T-cell (primary cell): ENCODE measurements around the gene MGAT4D. TPM values are rescaled to one million over a fixed set of nuclear protein-coding genes. Genes with fewer than 3 reads are reported as not detected.

Experiments used
- ATAC-seq, 4 experiments: fragments of 200-7000 bp in 3 of 4; fragments of 150-1000 bp in 1 of 4; cut with Tn5 transposase; replicated peaks in 1 of 4; 1 replicate in 3 of 4; 2 replicates in 1 of 4; pipeline ENCODE4 v1.10.0; 2021; ENCODE audit warnings: moderate library complexity in 3 of 4, mild to moderate bottlenecking in 2 of 4, moderate number of reproducible peaks in 1 of 4
- CTCF ChIA-PET, 2 donors: fragments of 300-600 bp; sonication (Branson Sonifier 250); formaldehyde crosslinking; loops; one replicate each; lab custom pipeline; 2022; ENCODE audit warnings: antibody characterized with exemption in 2 of 2; lab: Charles Lee
- POLR2A ChIA-PET, 2 donors: fragments of 300-600 bp; sonication (Branson Sonifier 250); formaldehyde crosslinking; loops; one replicate each; lab custom pipeline; 2022; ENCODE audit warnings: antibody characterized with exemption in 2 of 2; lab: Charles Lee
- DNase-seq, 35 experiments: peaks; one replicate each; pipeline versions ENCODE4 v3.0.0 to v3.0.0-alpha.2; 2013 to 2023
- H3K27ac ChIP-seq: one replicate; pipeline ENCODE4 v1.5.1; 2013; ENCODE audit warnings: low read length
- H3K27me3 ChIP-seq, 2 experiments: replicated peaks in 1 of 2; 1 replicate in 1 of 2; 2 replicates in 1 of 2; pipeline versions ENCODE4 v1.6.1 to v1.7.0; 2013; ENCODE audit warnings: low read length in 1 of 2, mixed read lengths in 1 of 2; ENCODE audit not compliant: control insufficient read depth in 2 of 2, insufficient read depth in 2 of 2; ENCODE audit errors: extremely low read depth in 1 of 2
- H3K36me3 ChIP-seq, 2 donors: 1 replicate in 1 of 2; 2 replicates in 1 of 2; pipeline versions ENCODE4 v1.6.1 to v1.7.0; 2013; ENCODE audit warnings: low read length in 1 of 2; ENCODE audit not compliant: control insufficient read depth in 2 of 2, insufficient read depth in 1 of 2; ENCODE audit errors: extremely low read depth in 1 of 2
- H3K4me1 ChIP-seq, 2 experiments: 1 replicate in 1 of 2; 2 replicates in 1 of 2; pipeline versions ENCODE4 v1.6.1 to v1.7.0; 2013; ENCODE audit warnings: low read length in 2 of 2, mixed read lengths in 1 of 2; ENCODE audit not compliant: insufficient read depth in 2 of 2, control insufficient read depth in 1 of 2; ENCODE audit errors: extremely low read depth in 1 of 2
- H3K4me3 ChIP-seq, 2 donors: 1 replicate in 1 of 2; 2 replicates in 1 of 2; pipeline versions ENCODE4 v1.5.1 to v1.7.0; 2013; ENCODE audit warnings: mild to moderate bottlenecking in 2 of 2, low read length in 1 of 2, moderate library complexity in 1 of 2; ENCODE audit not compliant: control insufficient read depth in 1 of 2; ENCODE audit errors: extremely low read depth in 1 of 2
- H3K9me3 ChIP-seq: 2 replicates; pipeline ENCODE4 v1.7.0; 2013
- H3K27ac Mint-ChIP-seq, 2 donors: one replicate each; pipeline ENCODE4 v1.8.0; 2020 to 2021; ENCODE audit warnings: mild to moderate bottlenecking in 2 of 2, mixed read lengths in 2 of 2
- H3K27me3 Mint-ChIP-seq, 2 donors: one replicate each; pipeline ENCODE4 v1.8.0; 2021 to 2022; ENCODE audit warnings: mixed read lengths in 2 of 2
- H3K36me3 Mint-ChIP-seq: one replicate; pipeline ENCODE4 v1.8.0; 2021; ENCODE audit warnings: mixed read lengths
- H3K4me1 Mint-ChIP-seq, 3 donors: one replicate each; pipeline ENCODE4 v1.8.0; 2020 to 2022; ENCODE audit warnings: mixed read lengths in 3 of 3, mild to moderate bottlenecking in 1 of 3
- H3K4me3 Mint-ChIP-seq, 3 donors: one replicate each; pipeline ENCODE4 v1.8.0; 2020 to 2022; ENCODE audit warnings: mild to moderate bottlenecking in 3 of 3, mixed read lengths in 3 of 3, moderate library complexity in 3 of 3
- H3K9me3 Mint-ChIP-seq, 3 donors: one replicate each; pipeline ENCODE4 v1.8.0; 2020 to 2022; ENCODE audit warnings: mixed read lengths in 3 of 3
- WGBS: methylation state at CpG from one replicate; pipeline ENCODE4 v1.1.5; 2013; ENCODE audit warnings: missing lambda C conversion rate; ENCODE audit not compliant: insufficient coverage; 5-methylcytosine and 5-hydroxymethylcytosine counted together
- total RNA-seq, 35 experiments: library from RNA in 6 of 35; stranded (reverse) in 6 of 35; fragments of 120-200 nt in 1 of 35; gene quantifications; one replicate each; pipeline versions ENCODE4 v1.2.1 to v1.2.4 and lab custom pipeline; 2013 to 2026

Gene MGAT4D
- total RNA-seq, 5 donors from 2014 or later (not counting 1 experiment from before 2014, with no cell fraction given): not detected

GRCh38 chr4:140472156-140472555, 25.9 kb downstream of the MGAT4D start:
- no peaks in the 10 kb centered on the region for H3K4me1 ChIP-seq
- ATAC-seq (no peak), DNase-seq (no peak)
- no peaks in the 10 kb centered on the region for H3K9me3 Mint-ChIP-seq
- ChIA-PET CTCF (no interaction called here), POLR2A (no interaction called here)
- no peaks in the 10 kb centered on the region for H3K9me3 ChIP-seq
- no peaks in the 10 kb centered on the region for H3K36me3 Mint-ChIP-seq
- WGBS: no CpG with 5 or more reads among the region's 2 CpGs
- H3K4me3 ChIP-seq: no peak overlapping the region
- H3K27me3 Mint-ChIP-seq: peaks cover 23 to 31% of the 10 kb centered on the region in 2 donors
- H3K4me1 Mint-ChIP-seq: no peaks in the 10 kb centered on the region
- H3K27ac Mint-ChIP-seq: no peak overlapping the region
- H3K27ac ChIP-seq: no peak overlapping the region
- no peak overlapping the region for H3K4me3 Mint-ChIP-seq
- H3K27me3 ChIP-seq: peaks cover 0 to 5% of the 10 kb centered on the region in 2 experiments
- no peaks in the 10 kb centered on the region for H3K36me3 ChIP-seq

GRCh38 chr4:140469791-140470733, 28.0 kb downstream of the MGAT4D start:
- CTCF ChIA-PET: no interaction called here
- POLR2A ChIA-PET: no interaction called here
- no peaks in the 10 kb centered on the region for H3K36me3 Mint-ChIP-seq
- no peaks in the 10 kb centered on the region for H3K36me3 ChIP-seq
- no peak for DNase-seq
- peaks cover 0 to 5% of the 10 kb centered on the region in 2 experiments for H3K27me3 ChIP-seq
- H3K4me1 Mint-ChIP-seq: no peaks in the 10 kb centered on the region
- no peak overlapping the region for H3K4me3 Mint-ChIP-seq
- no peak overlapping the region for H3K27ac ChIP-seq
- no peak for ATAC-seq
- WGBS: 79% methylated on average over 21 of the region's 27 CpGs
- H3K9me3 ChIP-seq: no peaks in the 10 kb centered on the region
- no peaks in the 10 kb centered on the region for H3K4me1 ChIP-seq
- no peaks in the 10 kb centered on the region for H3K9me3 Mint-ChIP-seq
- no peak overlapping the region for H3K27ac Mint-ChIP-seq
- no peak overlapping the region for H3K4me3 ChIP-seq
- H3K27me3 Mint-ChIP-seq: peaks cover 25 to 27% of the 10 kb centered on the region in 2 donors

GRCh38 chr4:140466146-140466545, 31.9 kb downstream of the MGAT4D start:
- WGBS: no CpG with 5 or more reads among the region's 1 CpG
- Mint-ChIP-seq H3K27ac (no peak overlapping the region), H3K27me3 (peaks cover 17 to 23% of the 10 kb centered on the region in 2 donors), H3K9me3 (no peaks in the 10 kb centered on the region), H3K4me3 (no peak overlapping the region), H3K36me3 (no peaks in the 10 kb centered on the region), H3K4me1 (no peaks in the 10 kb centered on the region)
- DNase-seq (no peak), ATAC-seq (no peak)
- Histone ChIP-seq H3K4me1 (no peaks in the 10 kb centered on the region), H3K27ac (no peak overlapping the region), H3K27me3 (peaks cover 0 to 5% of the 10 kb centered on the region in 2 experiments), H3K36me3 (no peaks in the 10 kb centered on the region), H3K9me3 (no peaks in the 10 kb centered on the region), H3K4me3 (no peak overlapping the region)
- ChIA-PET CTCF (no interaction called here), POLR2A (interaction anchor here in 1 of 2 donors (1.5 kb wide), 1 partner anchor 29 kb away, joined by 3 read pairs; no protein-coding TSS in a partner anchor)

- H3K36me3 ChIP-seq: no peaks in the 10 kb centered on the region
- no peak overlapping the region for H3K4me3 ChIP-seq
- H3K27ac ChIP-seq: no peak overlapping the region
- POLR2A ChIA-PET: no interaction called here
- Mint-ChIP-seq H3K36me3 (no peaks in the 10 kb centered on the region), H3K9me3 (no peaks in the 10 kb centered on the region), H3K4me3 (no peak overlapping the region), H3K4me1 (no peaks in the 10 kb centered on the region), H3K27me3 (peaks cover 4 to 21% of the 10 kb centered on the region in 2 donors), H3K27ac (no peak overlapping the region)
- CTCF ChIA-PET: no interaction called here
- DNase-seq (no peak), ATAC-seq (no peak)
- no peaks in the 10 kb centered on the region for H3K4me1 ChIP-seq
- H3K9me3 ChIP-seq: no peaks in the 10 kb centered on the region
- 67% methylated on average over 1 of the region's 1 CpG for WGBS
- H3K27me3 ChIP-seq: peaks cover 0 to 9% of the 10 kb centered on the region in 2 experiments
Observed at GRCh38 chr4:140463614-140464013, 34.5 kb downstream of the MGAT4D start.

- 63% methylated on average over 1 of the region's 3 CpGs for WGBS
- H3K27me3 ChIP-seq: peaks cover 0 to 9% of the 10 kb centered on the region in 2 experiments
- POLR2A ChIA-PET: no interaction called here
- Mint-ChIP-seq H3K4me1 (no peaks in the 10 kb centered on the region), H3K9me3 (no peaks in the 10 kb centered on the region), H3K36me3 (no peaks in the 10 kb centered on the region), H3K27ac (no peak overlapping the region), H3K4me3 (no peak overlapping the region), H3K27me3 (peaks cover 4 to 21% of the 10 kb centered on the region in 2 donors)
- ATAC-seq: no peak
- no peak overlapping the region for H3K4me3 ChIP-seq
- no peak overlapping the region for H3K27ac ChIP-seq
- CTCF ChIA-PET: no interaction called here
- no peaks in the 10 kb centered on the region for H3K36me3 ChIP-seq
- no peaks in the 10 kb centered on the region for H3K9me3 ChIP-seq
- no peaks in the 10 kb centered on the region for H3K4me1 ChIP-seq
- DNase-seq: no peak
Observed at GRCh38 chr4:140463182-140463581, 34.9 kb downstream of the MGAT4D start.

GRCh38 chr4:140450352-140450751, 47.7 kb downstream of the MGAT4D start:
- H3K36me3 Mint-ChIP-seq: no peaks in the 10 kb centered on the region
- DNase-seq (no peak), ATAC-seq (no peak)
- Histone ChIP-seq H3K4me1 (no peaks in the 10 kb centered on the region), H3K9me3 (no peaks in the 10 kb centered on the region), H3K36me3 (no peaks in the 10 kb centered on the region), H3K4me3 (no peak overlapping the region), H3K27me3 (no peaks in the 10 kb centered on the region), H3K27ac (no peak overlapping the region)
- no peaks in the 10 kb centered on the region for H3K9me3 Mint-ChIP-seq
- peaks cover 8 to 20% of the 10 kb centered on the region in 2 donors for H3K27me3 Mint-ChIP-seq
- ChIA-PET POLR2A (no interaction called here), CTCF (no interaction called here)
- no peak overlapping the region for H3K4me3 Mint-ChIP-seq
- WGBS: no CpG with 5 or more reads among the region's 3 CpGs
- no peaks in the 10 kb centered on the region for H3K4me1 Mint-ChIP-seq
- H3K27ac Mint-ChIP-seq: no peak overlapping the region
